Esophagus squamous epithelium (tissue), 5 donors: ENCODE results near the gene PIWIL4. TPM values are rescaled to one million over a fixed set of nuclear protein-coding genes. Genes with fewer than 3 reads are reported as not detected.
"Not testable (repeated sequence)": the region's sequence is repeated elsewhere in the genome, so short reads cannot be mapped to it uniquely, and the experiment has no call there.

ENCODE experiments used
- DNase-seq: peaks from one replicate; lab custom pipeline; 2025; lab: John Stamatoyannopoulos, UW
- H3K27ac ChIP-seq, 4 donors: fragments of 200-600 bp; sonication (generic); one replicate each; pipeline ENCODE4 v1.5.1; 2016 to 2019; ENCODE audit warnings: mild to moderate bottlenecking in 1 of 4
- H3K27me3 ChIP-seq, 4 donors: fragments of 200-600 bp; sonication (generic); 1 replicate in 3 of 4; 2 replicates in 1 of 4; pipeline versions ENCODE4 v1.5.1 to v1.6.0; 2017 to 2021; ENCODE audit warnings: antibody characterized with exemption in 1 of 4
- H3K36me3 ChIP-seq, 3 donors: fragments of 200-600 bp; sonication (generic); one replicate each; pipeline ENCODE4 v1.5.1; 2016 to 2019
- H3K4me1 ChIP-seq, 3 donors: fragments of 200-600 bp; sonication (generic); one replicate each; pipeline ENCODE4 v1.5.1; 2017 to 2019
- H3K4me3 ChIP-seq, 4 donors: fragments of 200-600 bp; sonication (generic); 1 replicate in 3 of 4; 2 replicates in 1 of 4; pipeline ENCODE4 v1.5.1; 2016 to 2019; ENCODE audit warnings: mild to moderate bottlenecking in 2 of 4, moderate library complexity in 1 of 4
- H3K9me3 ChIP-seq, 3 donors: fragments of 200-600 bp; sonication (generic); one replicate each; pipeline ENCODE4 v1.5.1; 2016 to 2019
- POLR2A ChIP-seq, 4 donors: fragments of 450-650 bp; IDR thresholded peaks; one replicate each; pipeline ENCODE4 v1.6.1; 2017; ENCODE audit warnings: antibody characterized with exemption in 4 of 4, mild to moderate bottlenecking in 4 of 4, moderate library complexity in 3 of 4
- WGBS, 2 donors: methylation state at CpG; one replicate each; pipeline ENCODE4 v1.1.5; 2018; 5-methylcytosine and 5-hydroxymethylcytosine counted together
- intact Hi-C: fragments of 100-400 bp; cut with DNase I; formaldehyde crosslinking; loops from one replicate; pipeline ENCODE4 v1.15.0; 2022
- total RNA-seq, 4 donors: library from RNA; depleted of rRNA; stranded (reverse); fragments of >200 nt; gene quantifications; one replicate each; pipeline ENCODE4 v1.1.0, GENCODE V29; 2016
- TF ChIP-seq, protein P1 (sequence below), 6 experiments: fragments of 450-650 bp in 4 of 6; fragments of 200-600 bp in 2 of 6; sonication (generic) in 2 of 6; IDR thresholded peaks; one replicate each; pipeline ENCODE4 v1.5.1; 2016 to 2019; ENCODE audit warnings: antibody characterized with exemption in 6 of 6, mild to moderate bottlenecking in 4 of 6, moderate library complexity in 4 of 6
- donor health status: DM: yes; HTN: yes; CAD: no.

Gene PIWIL4
- total RNA-seq, 4 donors from 2014 or later, result 0.18 to 3.1 (median 2.0) TPM

DNA sequence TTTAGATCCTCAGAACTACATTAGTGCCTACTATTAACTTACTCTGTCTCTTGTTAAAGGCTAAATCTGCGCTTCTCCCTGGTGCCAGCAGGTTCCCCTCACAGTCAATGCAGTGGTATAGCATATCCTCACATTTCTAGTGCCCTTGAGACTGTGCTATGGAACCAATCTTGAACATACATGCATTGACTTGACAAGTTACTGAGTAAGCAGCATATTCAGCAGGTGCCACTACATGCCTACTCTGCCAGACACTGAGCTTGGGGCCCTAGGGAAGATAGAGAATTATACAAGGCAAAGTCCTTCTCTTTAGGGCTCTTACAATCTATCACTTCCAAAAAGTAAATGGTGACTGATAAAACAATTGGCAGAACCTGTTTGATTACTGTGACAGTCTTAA, 20.3 kb upstream of the PIWIL4 start:
- Histone ChIP-seq H3K36me3 (no peaks in the 10 kb centered on the region), H3K9me3 (no peaks in the 10 kb centered on the region), H3K4me1 (peaks cover 23 to 69% (median 40%) of the 10 kb centered on the region in 3 donors), H3K27ac (no peak overlapping the region), H3K27me3 (no peaks in the 10 kb centered on the region), H3K4me3 (peak overlapping the region in 3 of 4 donors; percentile 59 to 88 (median 86))
- DNase-seq, result no peak
- WGBS, 2 donors, result 25 to 40% methylated on average over 1 of the region's 1 CpG
- no peak for TF ChIP-seq POLR2A (IDR thresholded peaks at IDR 0.05)
- TF ChIP-seq, protein P1, sequence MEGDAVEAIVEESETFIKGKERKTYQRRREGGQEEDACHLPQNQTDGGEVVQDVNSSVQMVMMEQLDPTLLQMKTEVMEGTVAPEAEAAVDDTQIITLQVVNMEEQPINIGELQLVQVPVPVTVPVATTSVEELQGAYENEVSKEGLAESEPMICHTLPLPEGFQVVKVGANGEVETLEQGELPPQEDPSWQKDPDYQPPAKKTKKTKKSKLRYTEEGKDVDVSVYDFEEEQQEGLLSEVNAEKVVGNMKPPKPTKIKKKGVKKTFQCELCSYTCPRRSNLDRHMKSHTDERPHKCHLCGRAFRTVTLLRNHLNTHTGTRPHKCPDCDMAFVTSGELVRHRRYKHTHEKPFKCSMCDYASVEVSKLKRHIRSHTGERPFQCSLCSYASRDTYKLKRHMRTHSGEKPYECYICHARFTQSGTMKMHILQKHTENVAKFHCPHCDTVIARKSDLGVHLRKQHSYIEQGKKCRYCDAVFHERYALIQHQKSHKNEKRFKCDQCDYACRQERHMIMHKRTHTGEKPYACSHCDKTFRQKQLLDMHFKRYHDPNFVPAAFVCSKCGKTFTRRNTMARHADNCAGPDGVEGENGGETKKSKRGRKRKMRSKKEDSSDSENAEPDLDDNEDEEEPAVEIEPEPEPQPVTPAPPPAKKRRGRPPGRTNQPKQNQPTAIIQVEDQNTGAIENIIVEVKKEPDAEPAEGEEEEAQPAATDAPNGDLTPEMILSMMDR (IDR thresholded peaks at IDR 0.05), result no peak
- intact Hi-C loops, result no loop called here

DNA sequence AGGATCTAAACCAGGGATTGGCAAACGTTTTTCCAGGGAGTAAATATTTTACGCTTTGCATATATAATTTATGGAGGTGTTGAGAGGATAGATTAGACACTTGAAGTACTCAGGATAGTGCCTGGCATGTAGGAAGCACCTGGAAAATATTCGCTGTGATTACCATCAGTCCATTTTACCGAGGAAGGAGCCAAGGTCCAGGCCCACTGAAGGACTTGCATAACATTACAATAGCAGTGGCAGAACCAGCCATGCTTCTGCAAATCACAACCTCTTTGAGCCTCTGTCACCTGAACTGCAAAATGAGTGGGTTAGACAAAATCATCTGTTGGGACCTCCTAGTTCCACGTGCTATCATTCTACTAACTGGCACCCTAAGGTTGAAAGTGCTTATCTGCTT, 18.0 kb upstream of the PIWIL4 start:
- Histone ChIP-seq H3K4me1 (peaks cover 23 to 52% (median 34%) of the 10 kb centered on the region in 3 donors), H3K27ac (no peak overlapping the region), H3K9me3 (no peaks in the 10 kb centered on the region), H3K36me3 (no peaks in the 10 kb centered on the region), H3K27me3 (no peaks in the 10 kb centered on the region), H3K4me3 (no peak overlapping the region)
- WGBS, 2 donors, result 67 to 74% methylated on average over 5 of the region's 5 CpGs
- no peak for DNase-seq
- TF ChIP-seq POLR2A (IDR thresholded peaks at IDR 0.05), result no peak
- TF ChIP-seq, protein P1 (IDR thresholded peaks at IDR 0.05), result no peak
- intact Hi-C loops, result no loop called here

- H3K36me3 ChIP-seq, result no peaks in the 10 kb centered on the region
- intact Hi-C loops, result no loop called here
- no peaks in the 10 kb centered on the region for H3K9me3 ChIP-seq
- no peak for TF ChIP-seq POLR2A (IDR thresholded peaks at IDR 0.05)
- TF ChIP-seq, protein P1 (IDR thresholded peaks at IDR 0.05), result no peak
- no peak for DNase-seq
- H3K27ac ChIP-seq, result no peak overlapping the region
- H3K27me3 ChIP-seq, result no peaks in the 10 kb centered on the region
- WGBS, 2 donors, result 56 to 69% methylated on average over 4 of the region's 4 CpGs
- H3K4me3 ChIP-seq, result no peak overlapping the region
- H3K4me1 ChIP-seq, result peaks cover 18 to 40% (median 26%) of the 10 kb centered on the region in 3 donors
Observed at GRCh38 chr11:94550513-94550912, 16.7 kb upstream of the PIWIL4 start.

- no peak overlapping the region for H3K4me3 ChIP-seq
- H3K9me3 ChIP-seq, result no peaks in the 10 kb centered on the region
- intact Hi-C loops, result no loop called here
- DNase-seq, result no peak
- H3K4me1 ChIP-seq, result peaks cover 0 to 14% (median under 1%) of the 10 kb centered on the region in 3 donors
- WGBS, 2 donors, result 20 to 36% methylated on average over 1 of the region's 1 CpG
- TF ChIP-seq, protein P1 (IDR thresholded peaks at IDR 0.05), result no peak
- TF ChIP-seq POLR2A (IDR thresholded peaks at IDR 0.05), result no peak
- no peaks in the 10 kb centered on the region for H3K27me3 ChIP-seq
- no peaks in the 10 kb centered on the region for H3K36me3 ChIP-seq
- H3K27ac ChIP-seq, result no peak overlapping the region
Observed at GRCh38 chr11:94553938-94554337, 13.2 kb upstream of the PIWIL4 start.

- H3K27ac ChIP-seq, H3K36me3 ChIP-seq, H3K4me1 ChIP-seq, intact Hi-C loops, H3K27me3 ChIP-seq, H3K9me3 ChIP-seq, H3K4me3 ChIP-seq, DNase-seq: not testable (repeated sequence)
- 83 to 86% methylated on average over 8 of the region's 8 CpGs for WGBS, 2 donors
Observed at GRCh38 chr11:94555752-94556329, 11.3 kb upstream of the PIWIL4 start.

DNA sequence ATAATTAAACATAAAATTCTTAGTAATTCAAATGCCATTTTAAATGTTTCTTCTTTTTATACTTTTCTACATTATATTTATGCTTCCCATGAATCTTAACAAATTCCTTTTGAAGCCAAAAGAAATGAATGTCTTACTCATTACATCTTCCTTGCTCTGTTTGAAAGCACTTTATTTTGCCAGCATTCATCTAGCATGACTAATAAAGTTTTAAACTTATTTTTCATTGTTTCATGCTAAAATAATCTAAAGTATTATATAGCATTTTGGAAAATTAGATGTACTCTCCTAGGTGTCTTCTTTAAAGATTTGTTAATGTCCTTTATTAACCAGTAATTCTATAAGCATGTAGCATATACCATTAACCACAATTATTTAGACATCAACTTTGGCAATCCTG, 9.7 kb upstream of the PIWIL4 start:
- intact Hi-C loops, result no loop called here
- Histone ChIP-seq H3K27ac (no peak overlapping the region), H3K4me1 (peaks cover 0 to 9% (median 0%) of the 10 kb centered on the region in 3 donors), H3K27me3 (no peaks in the 10 kb centered on the region), H3K36me3 (no peaks in the 10 kb centered on the region), H3K9me3 (no peaks in the 10 kb centered on the region), H3K4me3 (no peak overlapping the region)
- DNase-seq, result no peak
- TF ChIP-seq, protein P1 (IDR thresholded peaks at IDR 0.05), result no peak
- TF ChIP-seq POLR2A (IDR thresholded peaks at IDR 0.05), result no peak
